ENCODE measurements around the gene SPINDOC.

DNA sequence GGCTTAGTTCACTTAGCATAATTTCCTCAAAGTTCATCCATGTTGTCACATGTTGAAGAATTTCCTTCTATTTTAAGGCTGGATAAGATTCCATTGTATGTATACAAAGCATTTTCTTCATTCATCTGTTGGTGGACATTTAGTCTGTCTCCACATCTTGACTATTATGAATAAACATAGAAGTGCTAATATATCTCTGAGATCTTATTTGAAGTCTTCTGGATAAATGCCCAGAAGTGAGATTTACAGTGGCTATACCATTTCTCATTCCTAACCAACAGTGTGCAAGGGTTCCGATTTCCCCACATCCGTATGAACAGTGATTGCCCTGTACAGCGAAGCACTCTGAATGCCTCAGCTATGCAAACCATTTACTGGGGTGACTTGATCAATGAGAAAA lies 38.1 kb upstream of the SPINDOC start:
- TF ChIP-seq, protein P1, sequence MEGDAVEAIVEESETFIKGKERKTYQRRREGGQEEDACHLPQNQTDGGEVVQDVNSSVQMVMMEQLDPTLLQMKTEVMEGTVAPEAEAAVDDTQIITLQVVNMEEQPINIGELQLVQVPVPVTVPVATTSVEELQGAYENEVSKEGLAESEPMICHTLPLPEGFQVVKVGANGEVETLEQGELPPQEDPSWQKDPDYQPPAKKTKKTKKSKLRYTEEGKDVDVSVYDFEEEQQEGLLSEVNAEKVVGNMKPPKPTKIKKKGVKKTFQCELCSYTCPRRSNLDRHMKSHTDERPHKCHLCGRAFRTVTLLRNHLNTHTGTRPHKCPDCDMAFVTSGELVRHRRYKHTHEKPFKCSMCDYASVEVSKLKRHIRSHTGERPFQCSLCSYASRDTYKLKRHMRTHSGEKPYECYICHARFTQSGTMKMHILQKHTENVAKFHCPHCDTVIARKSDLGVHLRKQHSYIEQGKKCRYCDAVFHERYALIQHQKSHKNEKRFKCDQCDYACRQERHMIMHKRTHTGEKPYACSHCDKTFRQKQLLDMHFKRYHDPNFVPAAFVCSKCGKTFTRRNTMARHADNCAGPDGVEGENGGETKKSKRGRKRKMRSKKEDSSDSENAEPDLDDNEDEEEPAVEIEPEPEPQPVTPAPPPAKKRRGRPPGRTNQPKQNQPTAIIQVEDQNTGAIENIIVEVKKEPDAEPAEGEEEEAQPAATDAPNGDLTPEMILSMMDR (IDR thresholded peaks at IDR 0.05): no peak
- no peak for TF ChIP-seq POLR2A (IDR thresholded peaks at IDR 0.05)
